Heart left ventricle (tissue), 16 donors: ENCODE measurements around the gene GIGYF1. TPM values are rescaled to one million over a fixed set of nuclear protein-coding genes. Genes with fewer than 3 reads are reported as not detected.
"Not testable (repeated sequence)": the region's sequence is repeated elsewhere in the genome, so short reads cannot be mapped to it uniquely, and the experiment has no call there.

Experiments used
- ATAC-seq, 4 donors: fragments of 200-7000 bp; cut with Tn5 transposase; one replicate each; pipeline ENCODE4 v1.9.1; 2020 to 2022; ENCODE audit warnings: moderate library complexity in 4 of 4, mild to moderate bottlenecking in 3 of 4, moderate number of reproducible peaks in 1 of 4
- DNase-seq, 5 donors: peaks; one replicate each; pipeline ENCODE4 v3.0.0-alpha.2; 2020
- H3K27ac ChIP-seq, 12 donors: fragments of 200-600 bp; sonication (generic) in 4 of 12; one replicate each; pipeline versions ENCODE4 v1.5.0 to v1.8.0; 2016 to 2022; ENCODE audit warnings: mild to moderate bottlenecking in 2 of 12
- H3K27me3 ChIP-seq, 9 donors: fragments of 200-600 bp; sonication (generic) in 2 of 9; one replicate each; pipeline versions ENCODE4 v1.5.1 to v1.8.0; 2016 to 2022; ENCODE audit warnings: mild to moderate bottlenecking in 3 of 9
- H3K36me3 ChIP-seq, 9 donors: fragments of 200-600 bp; sonication (generic) in 2 of 9; one replicate each; pipeline versions ENCODE4 v1.5.0 to v1.8.0; 2018 to 2022; ENCODE audit warnings: mild to moderate bottlenecking in 2 of 9
- H3K4me1 ChIP-seq, 12 donors: fragments of 200-600 bp; sonication (generic) in 4 of 12; one replicate each; pipeline versions ENCODE4 v1.5.0 to v1.8.0; 2016 to 2022; ENCODE audit warnings: mild to moderate bottlenecking in 3 of 12
- H3K4me3 ChIP-seq, 12 donors: fragments of 200-600 bp; sonication (generic) in 4 of 12; one replicate each; pipeline versions ENCODE4 v1.5.0 to v1.8.0; 2017 to 2022; ENCODE audit warnings: mild to moderate bottlenecking in 9 of 12, moderate library complexity in 4 of 12
- H3K9me3 ChIP-seq, 12 donors: fragments of 200-600 bp; sonication (generic) in 4 of 12; one replicate each; pipeline versions ENCODE4 v1.5.0 to v1.8.0; 2016 to 2022; ENCODE audit warnings: mild to moderate bottlenecking in 1 of 12
- CTCF ChIP-seq, 12 donors: fragments of 200-600 bp; sonication (generic) in 4 of 12; IDR thresholded peaks; one replicate each; pipeline versions ENCODE4 v1.5.0 to v1.8.0; 2018 to 2022; ENCODE audit warnings: antibody characterized with exemption in 12 of 12, mild to moderate bottlenecking in 5 of 12
- POLR2A ChIP-seq, 2 donors: fragments of 450-650 bp; IDR thresholded peaks; one replicate each; pipeline ENCODE4 v1.6.1; 2017; ENCODE audit warnings: antibody characterized with exemption in 2 of 2, mild to moderate bottlenecking in 2 of 2, moderate library complexity in 2 of 2
- WGBS, 4 donors: extraction: QIAGEN DNeasy Blood & Tissue Kit in 2 of 4; methylation state at CpG; one replicate each; pipeline versions ENCODE4 v1.1.5 to v1.1.7; 2013 to 2018; 5-methylcytosine and 5-hydroxymethylcytosine counted together
- intact Hi-C, 10 donors: fragments of 100-400 bp; cut with DNase I; formaldehyde crosslinking; loops; one replicate each; pipeline versions ENCODE4 v1.11.1 to v1.14.2; 2022
- polyA plus RNA-seq, 2 donors: library from polyadenylated mRNA; stranded (reverse); fragments of 200-250 nt; gene quantifications; one replicate each; pipeline ENCODE4 v1.2.3, GENCODE V29; 2013
- total RNA-seq, 9 donors: library from RNA; depleted of rRNA in 2 of 9; stranded (reverse); fragments of >200 nt in 2 of 9; fragmentation: NEBNext Ultra II Directional in 3 of 9; extraction: Animal tissue kit (Norgen Biotek cat#: 25700) in 3 of 9; gene quantifications; one replicate each; pipeline versions ENCODE4 v1.1.0 to v1.2.4, GENCODE V29; 2016 to 2023
- donor health status: ischemic (EF 13 %, LVEDD 7.1; RV severe dilation, severe dysfunction).
- donor health status: healthy with polysubstance abuse.
- donor health status: DM: no; HTN: yes; CAD: no.
- donor health status: DM: no; HTN: no; CAD: no.
- donor health status: ischemic (EF 25% LVEDD 6.9; RV normal size, moderate dysfunction).
- donor health status: ischemic (EF 25% LVEDD 5.7; RV mildly dilated, moderate dysfunction).
- donor health status: healthy.
- donor health status: DM: yes; HTN: yes; CAD: no.
- donor health status: ischemic (EF 35%, LVEDD 5.7; RV mildly dilated, moderate dysfunction).
- donor health status: nonischemic (EF 11% LVEDD 7.7; RV severe dilation, severe dysfunction).
- donor health status: DM: yes; HTN: yes; CAD: no.
- donor health status: PGD.
- donor health status: ischemic (EF 29% LVEDD 5.4; RV normal size, mild dysfunction).
- donor health status: nonischemic (EF 23%, LVEDD 6.1; RV moderate dilation, normal function).

Gene GIGYF1
- total and polyA plus RNA-seq, 11 donors, result 12.9 to 31.7 (median 23.2) TPM

DNA sequence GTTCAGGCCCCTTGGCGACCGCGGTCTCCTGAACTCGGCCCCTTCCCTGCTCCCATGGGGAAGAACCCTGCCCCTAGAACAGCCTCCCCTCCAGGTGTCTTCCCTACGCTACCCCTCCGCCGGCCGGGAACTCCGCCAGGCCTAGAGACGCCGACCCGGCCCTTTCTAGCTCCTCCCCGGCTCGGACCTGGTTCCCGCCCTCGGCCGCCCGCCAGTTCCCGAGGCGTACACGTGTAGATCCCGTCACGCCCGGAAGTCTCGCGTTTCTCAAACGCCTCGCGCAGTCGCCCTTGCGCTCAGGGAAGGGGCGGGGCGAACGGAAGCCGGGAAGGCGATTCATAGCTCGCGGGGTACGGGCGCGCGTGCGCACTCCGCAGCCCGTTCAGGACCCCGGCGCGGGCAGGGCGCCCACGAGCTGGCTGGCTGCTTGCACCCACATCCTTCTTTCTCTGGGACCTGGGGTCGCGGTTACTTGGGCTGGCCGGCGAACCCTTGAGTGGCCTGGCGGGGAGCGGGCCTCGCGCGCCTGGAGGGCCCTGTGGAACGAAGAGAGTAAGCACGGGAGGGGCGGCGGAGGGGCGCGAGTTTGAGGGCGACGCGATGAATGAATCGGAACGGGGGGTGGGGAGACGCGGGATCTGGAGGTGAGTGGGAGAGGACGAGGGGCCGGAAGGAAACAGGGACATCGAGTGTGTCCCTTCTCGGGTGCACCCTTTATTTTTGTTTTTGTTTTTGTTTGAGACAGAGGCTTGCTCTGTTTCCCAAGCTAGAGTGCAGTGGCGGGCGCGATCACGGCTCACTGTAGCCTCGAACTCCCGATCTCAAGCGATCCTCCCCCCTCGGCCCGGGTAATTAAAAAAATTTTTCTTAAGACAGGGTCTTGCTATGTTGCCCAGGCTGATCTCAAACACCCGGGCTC lies 12.0 kb upstream of the GIGYF1 start, which contains the start of gene POP7:
TSS of gene POP7 (plus strand) at position 369 of the 919 bp plus-strand sequence. CDS start 710 bp downstream, outside the sequence.
- intact Hi-C loops, result loop anchor here in 9 of 10 donors (1.0 to 10.0 kb wide), 7 partner anchors 13 to 349 kb away; partner anchors contain the start of gene SLC12A9 (in 9 of the 9)
- ATAC-seq (peak; percentile 96 to 99 (median 98)), DNase-seq (peak; percentile 99 to 100 (median 99))
- H3K4me1 ChIP-seq, result peaks cover 0 to 28% (median 18%) of the 10 kb centered on the region in 12 donors
- H3K27ac ChIP-seq, result peak within 1 kb of the TSS; percentile 91 to 99 (median 94)
- no peaks in the 10 kb centered on the region for H3K27me3 ChIP-seq
- peak within 1 kb of the TSS; percentile 53 to 88 (median 77) for H3K4me3 ChIP-seq
- WGBS, 4 donors, result 0 to 1% (median 1%) methylated on average over 61 to 86 of the region's 86 CpGs
- TF ChIP-seq CTCF (IDR thresholded peaks at IDR 0.05) (no peak), POLR2A (IDR thresholded peaks at IDR 0.05) (peak in 1 of 2 donors; percentile 71)
- H3K36me3 ChIP-seq, result peaks cover 0 to 16% (median 7%) of the 10 kb centered on the region in 9 donors
- H3K9me3 ChIP-seq, result no peaks in the 10 kb centered on the region

GRCh38 chr7:100705320-100705752 lies 11.3 kb upstream of the GIGYF1 start:
- Histone ChIP-seq H3K27ac (peak overlapping the region; percentile 91 to 99 (median 94)), H3K36me3 (peaks cover 0 to 16% (median 7%) of the 10 kb centered on the region in 9 donors), H3K27me3 (no peaks in the 10 kb centered on the region), H3K4me3 (peak overlapping the region; percentile 53 to 88 (median 77)), H3K9me3 (no peaks in the 10 kb centered on the region), H3K4me1 (peaks cover 0 to 28% (median 18%) of the 10 kb centered on the region in 12 donors)
- TF ChIP-seq CTCF (IDR thresholded peaks at IDR 0.05) (peak; percentile 82 to 97 (median 92)), POLR2A (IDR thresholded peaks at IDR 0.05) (no peak)
- DNase-seq (peak; percentile 74 to 92 (median 81)), ATAC-seq (peak; percentile 54 to 80 (median 74))
- intact Hi-C loops, result loop anchor here in 9 of 10 donors (1.0 to 10.0 kb wide), 5 partner anchors 31 to 349 kb away; partner anchors contain the start of gene SLC12A9 (in 8 of the 9)
- WGBS, 4 donors, result 0 to 1% (median 1%) methylated on average over 8 to 25 of the region's 25 CpGs

GRCh38 chr7:100701089-100701488 lies 7.0 kb upstream of the GIGYF1 start:
- not testable (repeated sequence) for H3K4me1 ChIP-seq, H3K9me3 ChIP-seq, H3K27ac ChIP-seq, H3K4me3 ChIP-seq, ATAC-seq, H3K27me3 ChIP-seq, H3K36me3 ChIP-seq
- intact Hi-C loops, result loop anchor here in 2 of 10 donors (10.0 kb wide), 2 partner anchors 154 to 354 kb away; partner anchors contain the start of gene SLC12A9 (in 1 of the 2)
- DNase-seq, result peak in 1 of 5 donors; percentile 14
- WGBS, 4 donors, result 50 to 77% (median 70%) methylated on average over 3 of the region's 3 CpGs

GRCh38 chr7:100699018-100699417 lies 5.0 kb upstream of the GIGYF1 start:
- no peaks in the 10 kb centered on the region for H3K27me3 ChIP-seq
- H3K36me3 ChIP-seq, result no peaks in the 10 kb centered on the region
- intact Hi-C loops, result loop anchor here in 4 of 10 donors (10.0 kb wide), 2 partner anchors 224 to 234 kb away; partner anchors contain the start of genes SPACDR (in 2 of the 4) and TSC22D4 (in 2 of the 4)
- no peak overlapping the region for H3K27ac ChIP-seq
- peaks cover 0 to 7% (median 4%) of the 10 kb centered on the region in 12 donors for H3K4me1 ChIP-seq
- no peaks in the 10 kb centered on the region for H3K9me3 ChIP-seq
- ATAC-seq (no peak), DNase-seq (no peak)
- no peak overlapping the region for H3K4me3 ChIP-seq
- no peak for TF ChIP-seq CTCF (IDR thresholded peaks at IDR 0.05)
- TF ChIP-seq POLR2A (IDR thresholded peaks at IDR 0.05), result no peak
- 64 to 73% (median 70%) methylated on average over 6 of the region's 6 CpGs for whole genome bisulfite sequencing, 4 donors
